SJSA1 (cell line): Measurements from ENCODE around the gene ZNF362. TPM values are rescaled to one million over a fixed set of nuclear protein-coding genes. Genes with fewer than 3 reads are reported as not detected.
"Not testable (repeated sequence)": the region's sequence is repeated elsewhere in the genome, so short reads cannot be mapped to it uniquely, and the experiment has no call there.

ENCODE experiments used
- DNase-seq, 2 experiments: peaks; one replicate each; pipeline ENCODE4 v3.0.0-alpha.2; 2015 to 2020; ENCODE audit warnings: low spot score in 2 of 2, low read depth in 1 of 2
- H3K27ac ChIP-seq: fragments of 250-450 bp; sonication (Bioruptor Pico); 2 replicates; pipeline ENCODE4 v1.5.1; 2020; ENCODE audit warnings: mild to moderate bottlenecking, moderate library complexity
- H3K27me3 ChIP-seq: fragments of 250-450 bp; sonication (Bioruptor Pico); replicated peaks from 2 replicates; pipeline ENCODE4 v1.5.1; 2020; ENCODE audit warnings: mild to moderate bottlenecking, moderate library complexity
- H3K36me3 ChIP-seq: fragments of 250-450 bp; sonication (Bioruptor Pico); 2 replicates; pipeline ENCODE4 v1.5.1; 2020; ENCODE audit warnings: mild to moderate bottlenecking
- H3K4me1 ChIP-seq: fragments of 250-450 bp; sonication (Bioruptor Pico); replicated peaks from 2 replicates; pipeline ENCODE4 v1.6.1; 2021; ENCODE audit warnings: mild to moderate bottlenecking
- H3K4me3 ChIP-seq: fragments of 250-450 bp; sonication (Bioruptor Pico); 2 replicates; pipeline ENCODE4 v1.5.1; 2020; ENCODE audit warnings: mild to moderate bottlenecking
- H3K9me3 ChIP-seq: fragments of 250-450 bp; sonication (Bioruptor Pico); replicated peaks from 2 replicates; pipeline ENCODE4 v1.5.1; 2020; ENCODE audit warnings: mild to moderate bottlenecking
- total RNA-seq: library from RNA; depleted of rRNA; stranded (reverse); fragments of >200 nt; shearing (Covaris generic); gene quantifications from 2 replicates; pipeline ENCODE4 v1.2.3, GENCODE V29; 2014

The ZNF362 gene
- total RNA-seq, 1 experiment from 2014 or later: 21.4 TPM

GRCh38 chr1:33305016-33305415 lies 48.7 kb downstream of the ZNF362 start:
- DNase-seq: no peak
- no peaks in the 10 kb centered on the region for H3K4me1 ChIP-seq
- no peaks in the 10 kb centered on the region for H3K9me3 ChIP-seq
- H3K4me3 ChIP-seq: no peak overlapping the region
- H3K27me3 ChIP-seq: no peaks in the 10 kb centered on the region
- H3K27ac ChIP-seq: no peak overlapping the region
- peaks cover 6% of the 10 kb centered on the region for H3K36me3 ChIP-seq

GRCh38 chr1:33305816-33306652 lies 49.7 kb downstream of the ZNF362 start:
- H3K4me3 ChIP-seq: no peak overlapping the region
- DNase-seq: no peak
- peaks cover 5% of the 10 kb centered on the region; the same call in 1 of the 2 replicates for H3K36me3 ChIP-seq
- no peak overlapping the region for H3K27ac ChIP-seq
- H3K4me1 ChIP-seq: no peaks in the 10 kb centered on the region
- no peaks in the 10 kb centered on the region for H3K27me3 ChIP-seq
- no peaks in the 10 kb centered on the region for H3K9me3 ChIP-seq

- Histone ChIP-seq H3K27me3 (no peaks in the 10 kb centered on the region), H3K4me3 (no peak overlapping the region), H3K36me3 (no peaks in the 10 kb centered on the region; the same call in 1 of the 2 replicates), H3K4me1 (no peaks in the 10 kb centered on the region), H3K9me3 (no peaks in the 10 kb centered on the region), H3K27ac (no peak overlapping the region)
- no peak for DNase-seq
These were observed 50.6 kb downstream of the ZNF362 start for GRCh38 chr1:33306653-33307493.

- Histone ChIP-seq H3K4me1 (no peaks in the 10 kb centered on the region), H3K9me3 (no peaks in the 10 kb centered on the region)
- DNase-seq: no peak
These were observed 51.2 kb downstream of the ZNF362 start for GRCh38 chr1:33307494-33307864.

GRCh38 chr1:33309351-33309750 lies 53.1 kb downstream of the ZNF362 start:
- H3K27me3 ChIP-seq, H3K9me3 ChIP-seq, H3K4me1 ChIP-seq, H3K4me3 ChIP-seq, H3K36me3 ChIP-seq, DNase-seq, H3K27ac ChIP-seq: not testable (repeated sequence)

More at GRCh38 chr1:33307494-33307864, 51.2 kb downstream of the ZNF362 start:
- Histone ChIP-seq H3K27ac (no peak overlapping the region), H3K27me3 (no peaks in the 10 kb centered on the region), H3K4me3 (no peak overlapping the region), H3K36me3 (no peaks in the 10 kb centered on the region)

DNA sequence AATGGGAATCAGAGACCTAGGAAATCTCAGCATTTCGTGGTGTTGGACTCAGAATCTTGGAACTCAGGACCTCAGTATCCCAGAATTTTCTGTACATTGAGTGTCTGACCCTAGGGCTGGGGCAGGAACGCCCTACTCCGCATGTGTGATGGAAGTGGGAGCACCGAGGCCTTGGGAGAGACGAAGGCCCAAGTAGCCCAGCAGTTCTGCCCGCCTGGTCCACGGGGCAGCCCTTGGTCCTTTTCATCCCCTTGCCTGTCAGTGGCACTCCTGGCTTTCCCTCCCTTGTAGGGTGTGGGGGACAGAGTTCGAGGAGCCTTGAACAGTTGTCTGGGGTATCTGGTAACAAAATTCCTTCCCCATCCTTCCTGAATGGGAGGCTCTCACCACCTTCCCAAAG lies 54.4 kb downstream of the ZNF362 start:
- H3K36me3 ChIP-seq: no peaks in the 10 kb centered on the region
- H3K27me3 ChIP-seq: no peaks in the 10 kb centered on the region
- H3K4me3 ChIP-seq: no peak overlapping the region
- H3K27ac ChIP-seq: no peak overlapping the region
- DNase-seq: no peak
- H3K4me1 ChIP-seq: peaks cover 4% of the 10 kb centered on the region
- no peaks in the 10 kb centered on the region for H3K9me3 ChIP-seq

GRCh38 chr1:33311706-33312412 lies 55.6 kb downstream of the ZNF362 start:
- Histone ChIP-seq H3K9me3 (no peaks in the 10 kb centered on the region), H3K27ac (no peak overlapping the region), H3K4me3 (no peak overlapping the region), H3K27me3 (no peaks in the 10 kb centered on the region), H3K4me1 (peaks cover 15% of the 10 kb centered on the region), H3K36me3 (no peaks in the 10 kb centered on the region)
- DNase-seq: no peak

DNA sequence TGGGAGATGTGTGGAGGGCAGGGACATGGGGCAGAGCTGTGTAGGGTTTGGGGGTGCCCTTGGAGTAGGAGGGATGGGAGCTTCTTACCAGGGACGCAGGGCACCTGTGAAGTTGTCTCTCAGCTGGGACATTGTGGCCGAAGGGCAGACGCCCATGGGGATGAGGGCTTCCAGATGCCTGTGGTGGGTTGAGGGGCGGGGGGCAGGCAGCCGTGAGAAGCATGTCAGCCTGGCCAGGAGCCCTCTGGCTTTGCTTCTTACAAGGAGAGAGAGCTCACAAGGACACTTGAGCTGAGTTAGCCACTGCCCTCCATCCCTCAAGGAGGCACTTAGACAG lies 56.1 kb downstream of the ZNF362 start:
- Histone ChIP-seq H3K9me3 (no peaks in the 10 kb centered on the region), H3K36me3 (no peaks in the 10 kb centered on the region), H3K4me3 (no peak overlapping the region), H3K27me3 (no peaks in the 10 kb centered on the region), H3K27ac (no peak overlapping the region), H3K4me1 (peaks cover 21% of the 10 kb centered on the region)
- DNase-seq: no peak

- no peak for DNase-seq
- H3K4me3 ChIP-seq: no peak overlapping the region
- no peaks in the 10 kb centered on the region for H3K36me3 ChIP-seq
- H3K4me1 ChIP-seq: peaks cover 31% of the 10 kb centered on the region
- H3K27ac ChIP-seq: no peak overlapping the region
- no peaks in the 10 kb centered on the region for H3K27me3 ChIP-seq
- H3K9me3 ChIP-seq: no peaks in the 10 kb centered on the region
These were observed 58.1 kb downstream of the ZNF362 start for GRCh38 chr1:33314416-33314815.

- no peak overlapping the region for H3K4me3 ChIP-seq
These were observed 60.3 kb downstream of the ZNF362 start for GRCh38 chr1:33316601-33317000.

DNA sequence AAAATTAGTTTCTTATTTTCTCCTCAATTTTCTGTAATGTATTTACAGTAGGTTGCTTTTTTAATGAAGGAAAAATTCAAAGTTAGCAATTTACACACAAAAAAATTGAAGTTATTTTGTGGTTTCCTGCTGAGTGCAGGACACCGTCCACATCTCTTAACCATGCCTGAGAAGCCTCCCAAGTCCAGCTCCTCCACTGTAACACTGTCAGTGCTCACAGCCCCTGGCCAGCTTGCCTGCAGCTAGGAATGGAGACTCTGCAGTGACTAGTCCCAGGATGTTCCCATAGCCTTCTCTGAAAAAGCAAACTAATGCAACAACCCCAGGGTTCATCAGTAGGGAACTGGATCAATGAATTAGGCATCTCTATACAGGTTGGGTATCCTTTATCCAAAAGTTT lies 61.1 kb downstream of the ZNF362 start:
- DNase-seq: no peak
- H3K36me3 ChIP-seq: no peaks in the 10 kb centered on the region; the same call in 1 of the 2 replicates
- H3K9me3 ChIP-seq: no peaks in the 10 kb centered on the region
- H3K27ac ChIP-seq: no peak overlapping the region
- H3K4me1 ChIP-seq: peaks cover 31% of the 10 kb centered on the region
- no peaks in the 10 kb centered on the region for H3K27me3 ChIP-seq
- H3K4me3 ChIP-seq: no peak overlapping the region

More at GRCh38 chr1:33316601-33317000, 60.3 kb downstream of the ZNF362 start:
- DNase-seq: no peak
- Histone ChIP-seq H3K36me3 (no peaks in the 10 kb centered on the region), H3K27ac (no peak overlapping the region), H3K9me3 (no peaks in the 10 kb centered on the region), H3K4me1 (peaks cover 31% of the 10 kb centered on the region), H3K27me3 (no peaks in the 10 kb centered on the region)

DNA sequence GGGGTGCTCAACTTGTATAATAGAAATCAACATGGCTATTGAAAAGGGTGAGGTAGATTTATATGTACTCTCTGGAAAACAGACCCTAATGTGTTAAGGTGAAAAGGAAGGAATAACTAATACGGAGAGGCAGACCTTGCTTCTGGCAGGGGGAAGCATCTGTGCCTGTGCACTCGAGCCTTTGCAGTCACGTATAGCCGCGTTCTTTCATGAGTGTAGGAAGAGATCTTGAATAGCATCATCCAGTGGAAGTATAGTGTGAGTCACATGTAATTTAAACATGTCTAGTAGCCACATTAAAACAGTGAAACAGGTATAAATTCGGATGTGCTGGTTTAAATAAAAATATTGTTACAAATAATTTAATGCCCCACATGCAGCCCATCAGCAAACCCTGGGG lies 61.7 kb downstream of the ZNF362 start:
- H3K4me1 ChIP-seq: peaks cover 31% of the 10 kb centered on the region
- H3K27me3 ChIP-seq: no peaks in the 10 kb centered on the region
- no peaks in the 10 kb centered on the region for H3K9me3 ChIP-seq
- no peak overlapping the region for H3K4me3 ChIP-seq
- no peak for DNase-seq
- H3K36me3 ChIP-seq: peaks cover 6% of the 10 kb centered on the region
- no peak overlapping the region for H3K27ac ChIP-seq

- H3K4me1 ChIP-seq: peaks cover 31% of the 10 kb centered on the region
These were observed 63.1 kb downstream of the ZNF362 start for GRCh38 chr1:33319186-33319948.

More at GRCh38 chr1:33319186-33319948, 63.1 kb downstream of the ZNF362 start:
- H3K4me3 ChIP-seq: no peak overlapping the region
- H3K27me3 ChIP-seq: no peaks in the 10 kb centered on the region
- no peak overlapping the region for H3K27ac ChIP-seq
- no peak for DNase-seq
- H3K9me3 ChIP-seq: no peaks in the 10 kb centered on the region
- H3K36me3 ChIP-seq: peaks cover 20% of the 10 kb centered on the region
